Tibial nerve (tissue), 4 donors: ENCODE measurements around the gene NFKBIL1. TPM values are rescaled to one million over a fixed set of nuclear protein-coding genes. Genes with fewer than 3 reads are reported as not detected.

Experiments
- DNase-seq, 2 donors: peaks; one replicate each; pipeline ENCODE4 v3.0.0-alpha.2; 2019; ENCODE audit warnings: low spot score in 2 of 2
- H3K27ac ChIP-seq, 4 donors: fragments of 200-600 bp; sonication (generic) in 3 of 4; one replicate each; pipeline ENCODE4 v1.5.1; 2017 to 2019; ENCODE audit warnings: mild to moderate bottlenecking in 1 of 4
- H3K27me3 ChIP-seq, 2 donors: fragments of 200-600 bp; sonication (generic) in 1 of 2; one replicate each; pipeline versions ENCODE4 v1.5.1 to v1.6.0; 2017 to 2019
- H3K36me3 ChIP-seq, 3 donors: fragments of 200-600 bp; sonication (generic); one replicate each; pipeline ENCODE4 v1.5.1; 2018 to 2019
- H3K4me1 ChIP-seq, 4 donors: fragments of 200-600 bp; sonication (generic) in 3 of 4; one replicate each; pipeline ENCODE4 v1.5.1; 2017 to 2019
- H3K4me3 ChIP-seq, 4 donors: fragments of 200-600 bp; sonication (generic) in 3 of 4; one replicate each; pipeline ENCODE4 v1.5.1; 2017 to 2019; ENCODE audit warnings: mild to moderate bottlenecking in 1 of 4, moderate library complexity in 1 of 4
- H3K9me3 ChIP-seq, 4 donors: fragments of 200-600 bp; sonication (generic) in 3 of 4; one replicate each; pipeline ENCODE4 v1.5.1; 2017 to 2019
- CTCF ChIP-seq, 5 experiments: fragments of 200-600 bp in 3 of 5; fragments of 450-650 bp in 2 of 5; sonication (generic) in 3 of 5; IDR thresholded peaks; one replicate each; pipeline ENCODE4 v1.5.1; 2016 to 2019; ENCODE audit warnings: antibody characterized with exemption in 5 of 5, mild to moderate bottlenecking in 3 of 5, moderate library complexity in 2 of 5
- EP300 ChIP-seq, 2 donors: sonication (generic); formaldehyde crosslinking; IDR thresholded peaks; one replicate each; pipeline ENCODE4 v1.6.1; 2017; ENCODE audit warnings: antibody characterized with exemption in 2 of 2, mild to moderate bottlenecking in 1 of 2
- POLR2A ChIP-seq, 2 donors: fragments of 450-650 bp; IDR thresholded peaks; one replicate each; pipeline ENCODE4 v1.6.1; 2017; ENCODE audit warnings: antibody characterized with exemption in 2 of 2, mild to moderate bottlenecking in 2 of 2, moderate library complexity in 2 of 2
- WGBS, 2 donors: methylation state at CpG; one replicate each; pipeline ENCODE4 v1.1.5; 2018; 5-methylcytosine and 5-hydroxymethylcytosine counted together
- total RNA-seq, 4 donors: library from RNA; depleted of rRNA; stranded (reverse); fragments of >200 nt; gene quantifications; one replicate each; pipeline ENCODE4 v1.1.0, GENCODE V29; 2016

The NFKBIL1 gene
- total RNA-seq, 4 donors from 2014 or later: 26.2 to 30.2 (median 27.7) TPM

DNA sequence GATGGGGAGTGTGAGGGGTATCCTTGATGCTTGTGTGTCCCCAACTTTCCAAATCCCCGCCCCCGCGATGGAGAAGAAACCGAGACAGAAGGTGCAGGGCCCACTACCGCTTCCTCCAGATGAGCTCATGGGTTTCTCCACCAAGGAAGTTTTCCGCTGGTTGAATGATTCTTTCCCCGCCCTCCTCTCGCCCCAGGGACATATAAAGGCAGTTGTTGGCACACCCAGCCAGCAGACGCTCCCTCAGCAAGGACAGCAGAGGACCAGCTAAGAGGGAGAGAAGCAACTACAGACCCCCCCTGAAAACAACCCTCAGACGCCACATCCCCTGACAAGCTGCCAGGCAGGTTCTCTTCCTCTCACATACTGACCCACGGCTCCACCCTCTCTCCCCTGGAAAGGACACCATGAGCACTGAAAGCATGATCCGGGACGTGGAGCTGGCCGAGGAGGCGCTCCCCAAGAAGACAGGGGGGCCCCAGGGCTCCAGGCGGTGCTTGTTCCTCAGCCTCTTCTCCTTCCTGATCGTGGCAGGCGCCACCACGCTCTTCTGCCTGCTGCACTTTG is 28.0 kb downstream of the NFKBIL1 start, which contains the start of gene TNF:
TNF (plus strand) TSS at position 231 of the 567 bp plus-strand sequence; CDS start at position 408, 177 bp downstream.
- H3K27ac ChIP-seq: peak within 1 kb of the TSS in 2 of 4 donors; percentile 43 to 72
- H3K4me1 ChIP-seq: peaks cover 0 to 8% (median under 1%) of the 10 kb centered on the region in 4 donors
- DNase-seq: peak in 1 of 2 donors; percentile 41
- WGBS, 2 donors: 57 to 73% methylated on average over 19 of the region's 19 CpGs
- H3K36me3 ChIP-seq: no peaks in the 10 kb centered on the region
- no peaks in the 10 kb centered on the region for H3K27me3 ChIP-seq
- TF ChIP-seq EP300 (IDR thresholded peaks at IDR 0.05): no peak
- no peak for TF ChIP-seq CTCF (IDR thresholded peaks at IDR 0.05)
- peak; percentile 22 to 33 for TF ChIP-seq POLR2A (IDR thresholded peaks at IDR 0.05)
- no peaks in the 10 kb centered on the region for H3K9me3 ChIP-seq
- peak within 1 kb of the TSS in 3 of 4 donors; percentile 25 to 41 (median 37) for H3K4me3 ChIP-seq

GRCh38 chr6:31575952-31576685 is 28.7 kb downstream of the NFKBIL1 start:
- peak overlapping the region in 3 of 4 donors; percentile 25 to 41 (median 37) for H3K4me3 ChIP-seq

DNA sequence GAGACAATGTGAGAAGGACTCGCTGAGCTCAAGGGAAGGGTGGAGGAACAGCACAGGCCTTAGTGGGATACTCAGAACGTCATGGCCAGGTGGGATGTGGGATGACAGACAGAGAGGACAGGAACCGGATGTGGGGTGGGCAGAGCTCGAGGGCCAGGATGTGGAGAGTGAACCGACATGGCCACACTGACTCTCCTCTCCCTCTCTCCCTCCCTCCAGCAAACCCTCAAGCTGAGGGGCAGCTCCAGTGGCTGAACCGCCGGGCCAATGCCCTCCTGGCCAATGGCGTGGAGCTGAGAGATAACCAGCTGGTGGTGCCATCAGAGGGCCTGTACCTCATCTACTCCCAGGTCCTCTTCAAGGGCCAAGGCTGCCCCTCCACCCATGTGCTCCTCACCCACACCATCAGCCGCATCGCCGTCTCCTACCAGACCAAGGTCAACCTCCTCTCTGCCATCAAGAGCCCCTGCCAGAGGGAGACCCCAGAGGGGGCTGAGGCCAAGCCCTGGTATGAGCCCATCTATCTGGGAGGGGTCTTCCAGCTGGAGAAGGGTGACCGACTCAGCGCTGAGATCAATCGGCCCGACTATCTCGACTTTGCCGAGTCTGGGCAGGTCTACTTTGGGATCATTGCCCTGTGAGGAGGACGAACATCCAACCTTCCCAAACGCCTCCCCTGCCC is 29.6 kb downstream of the NFKBIL1 start:
- H3K36me3 ChIP-seq: no peaks in the 10 kb centered on the region
- H3K4me3 ChIP-seq: no peak overlapping the region
- H3K4me1 ChIP-seq: peaks cover 0 to 12% (median 9%) of the 10 kb centered on the region in 4 donors
- DNase-seq: no peak
- no peaks in the 10 kb centered on the region for H3K27me3 ChIP-seq
- H3K27ac ChIP-seq: peak overlapping the region in 1 of 4 donors; percentile 7
- TF ChIP-seq POLR2A (IDR thresholded peaks at IDR 0.05): no peak
- TF ChIP-seq EP300 (IDR thresholded peaks at IDR 0.05): no peak
- H3K9me3 ChIP-seq: no peaks in the 10 kb centered on the region
- 87% methylated on average over 14 to 19 of the region's 19 CpGs for WGBS, 2 donors

More at GRCh38 chr6:31575952-31576685, 28.7 kb downstream of the NFKBIL1 start:
- Histone ChIP-seq H3K27me3 (no peaks in the 10 kb centered on the region), H3K27ac (peak overlapping the region in 2 of 4 donors; percentile 43 to 72), H3K4me1 (peaks cover 0 to 8% (median 5%) of the 10 kb centered on the region in 4 donors), H3K9me3 (no peaks in the 10 kb centered on the region), H3K36me3 (no peaks in the 10 kb centered on the region)
- DNase-seq: no peak
- TF ChIP-seq EP300 (IDR thresholded peaks at IDR 0.05): no peak
- TF ChIP-seq CTCF (IDR thresholded peaks at IDR 0.05): no peak
- TF ChIP-seq POLR2A (IDR thresholded peaks at IDR 0.05): no peak
- 69% methylated on average over 8 of the region's 8 CpGs for WGBS, 2 donors

DNA sequence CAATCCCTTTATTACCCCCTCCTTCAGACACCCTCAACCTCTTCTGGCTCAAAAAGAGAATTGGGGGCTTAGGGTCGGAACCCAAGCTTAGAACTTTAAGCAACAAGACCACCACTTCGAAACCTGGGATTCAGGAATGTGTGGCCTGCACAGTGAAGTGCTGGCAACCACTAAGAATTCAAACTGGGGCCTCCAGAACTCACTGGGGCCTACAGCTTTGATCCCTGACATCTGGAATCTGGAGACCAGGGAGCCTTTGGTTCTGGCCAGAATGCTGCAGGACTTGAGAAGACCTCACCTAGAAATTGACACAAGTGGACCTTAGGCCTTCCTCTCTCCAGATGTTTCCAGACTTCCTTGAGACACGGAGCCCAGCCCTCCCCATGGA is 30.2 kb downstream of the NFKBIL1 start:
- Histone ChIP-seq H3K4me3 (no peak overlapping the region), H3K36me3 (no peaks in the 10 kb centered on the region), H3K27me3 (no peaks in the 10 kb centered on the region), H3K27ac (no peak overlapping the region), H3K4me1 (peaks cover 0 to 17% (median 9%) of the 10 kb centered on the region in 4 donors), H3K9me3 (no peaks in the 10 kb centered on the region)
- no peak for DNase-seq
- TF ChIP-seq POLR2A (IDR thresholded peaks at IDR 0.05) (no peak), CTCF (IDR thresholded peaks at IDR 0.05) (no peak)
- 83 to 87% methylated on average over 3 of the region's 3 CpGs for WGBS, 2 donors

DNA sequence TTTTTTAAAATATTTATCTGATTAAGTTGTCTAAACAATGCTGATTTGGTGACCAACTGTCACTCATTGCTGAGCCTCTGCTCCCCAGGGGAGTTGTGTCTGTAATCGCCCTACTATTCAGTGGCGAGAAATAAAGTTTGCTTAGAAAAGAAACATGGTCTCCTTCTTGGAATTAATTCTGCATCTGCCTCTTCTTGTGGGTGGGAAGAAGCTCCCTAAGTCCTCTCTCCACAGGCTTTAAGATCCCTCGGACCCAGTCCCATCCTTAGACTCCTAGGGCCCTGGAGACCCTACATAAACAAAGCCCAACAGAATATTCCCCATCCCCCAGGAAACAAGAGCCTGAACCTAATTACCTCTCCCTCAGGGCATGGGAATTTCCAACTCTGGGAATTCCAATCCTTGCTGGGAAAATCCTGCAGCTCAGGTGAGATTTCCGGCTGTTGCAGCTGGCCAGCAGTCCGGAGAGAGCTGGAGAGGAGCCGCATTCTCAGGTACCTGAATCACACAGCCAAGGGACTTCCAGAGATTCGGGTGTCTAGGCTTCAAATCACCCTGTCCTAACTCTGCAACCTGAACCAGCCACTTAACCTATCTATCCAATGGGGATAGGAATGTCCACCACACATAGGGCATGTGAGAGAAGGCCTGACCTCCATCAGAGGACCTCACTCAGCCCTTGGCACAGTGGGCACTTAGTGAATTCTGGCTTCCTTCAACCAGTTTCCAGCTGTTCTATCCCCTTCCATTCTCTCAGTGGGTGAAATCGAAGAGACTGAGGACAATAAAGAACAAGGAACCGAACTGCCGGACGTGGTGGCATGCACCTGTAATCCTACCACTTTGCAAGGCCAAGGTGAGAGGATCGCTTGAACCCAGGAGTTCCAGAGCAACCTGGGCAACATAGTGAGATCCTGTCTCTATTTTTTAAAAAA is 31.0 kb downstream of the NFKBIL1 start:
- Histone ChIP-seq H3K36me3 (no peaks in the 10 kb centered on the region), H3K27ac (no peak overlapping the region), H3K4me1 (peaks cover 0 to 19% (median 9%) of the 10 kb centered on the region in 4 donors), H3K9me3 (no peaks in the 10 kb centered on the region), H3K4me3 (no peak overlapping the region), H3K27me3 (no peaks in the 10 kb centered on the region)
- TF ChIP-seq POLR2A (IDR thresholded peaks at IDR 0.05) (no peak), CTCF (IDR thresholded peaks at IDR 0.05) (no peak), EP300 (IDR thresholded peaks at IDR 0.05) (no peak)
- WGBS, 2 donors: 83 to 88% methylated on average over 12 of the region's 12 CpGs
- DNase-seq: no peak
